Superior temporal gyrus (tissue), 1 donor: ENCODE data around the gene TMCC1.
A peak's percentile ranks its signal among the peaks of the same experiment; 100 is the strongest.
"Not testable (repeated sequence)": the region's sequence is repeated elsewhere in the genome, so short reads cannot be mapped to it uniquely, and the experiment has no call there.

ENCODE experiments used
- DNase-seq: peaks from one replicate; pipeline ENCODE4 v3.0.0-alpha.2; 2016; ENCODE audit errors: extremely low spot score

TMCC1 gene

DNA sequence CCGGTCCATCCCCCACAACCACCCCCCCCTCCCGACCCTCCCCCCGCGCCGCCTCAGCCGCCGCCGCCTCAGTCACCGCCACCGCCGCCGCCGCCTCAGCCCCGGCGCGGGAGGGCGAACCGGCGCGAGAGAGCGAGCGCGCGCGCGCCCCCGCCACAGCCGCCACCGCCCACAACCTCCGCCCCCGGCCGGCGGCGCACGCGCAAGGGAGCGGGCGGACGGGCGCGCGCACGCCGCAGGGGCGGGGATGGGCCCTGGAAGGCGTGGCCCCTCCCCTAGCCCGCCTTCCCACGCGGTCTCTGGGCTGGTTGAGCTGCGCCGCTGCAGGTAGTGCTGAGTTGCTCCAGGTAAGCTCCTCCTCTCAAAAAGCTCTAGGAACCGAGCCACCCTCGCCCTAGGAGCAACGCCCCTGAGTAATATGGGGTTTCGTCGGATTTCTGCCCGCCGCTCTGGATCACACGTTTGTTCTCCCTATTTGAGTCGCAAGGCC, at the start of gene TMCC1:
TSS of gene TMCC1 (minus strand) at position 131 of the 490 bp plus-strand sequence.
- peak; percentile 88 for DNase-seq

- no peak for DNase-seq
Measured at GRCh38 chr3:129943020-129943419, 49.5 kb upstream of the TMCC1 start.

GRCh38 chr3:129942296-129942695, 48.8 kb upstream of the TMCC1 start:
- peak; percentile 84 for DNase-seq

- DNase-seq, result no peak
Measured at GRCh38 chr3:129940086-129940485, 46.6 kb upstream of the TMCC1 start.

DNA sequence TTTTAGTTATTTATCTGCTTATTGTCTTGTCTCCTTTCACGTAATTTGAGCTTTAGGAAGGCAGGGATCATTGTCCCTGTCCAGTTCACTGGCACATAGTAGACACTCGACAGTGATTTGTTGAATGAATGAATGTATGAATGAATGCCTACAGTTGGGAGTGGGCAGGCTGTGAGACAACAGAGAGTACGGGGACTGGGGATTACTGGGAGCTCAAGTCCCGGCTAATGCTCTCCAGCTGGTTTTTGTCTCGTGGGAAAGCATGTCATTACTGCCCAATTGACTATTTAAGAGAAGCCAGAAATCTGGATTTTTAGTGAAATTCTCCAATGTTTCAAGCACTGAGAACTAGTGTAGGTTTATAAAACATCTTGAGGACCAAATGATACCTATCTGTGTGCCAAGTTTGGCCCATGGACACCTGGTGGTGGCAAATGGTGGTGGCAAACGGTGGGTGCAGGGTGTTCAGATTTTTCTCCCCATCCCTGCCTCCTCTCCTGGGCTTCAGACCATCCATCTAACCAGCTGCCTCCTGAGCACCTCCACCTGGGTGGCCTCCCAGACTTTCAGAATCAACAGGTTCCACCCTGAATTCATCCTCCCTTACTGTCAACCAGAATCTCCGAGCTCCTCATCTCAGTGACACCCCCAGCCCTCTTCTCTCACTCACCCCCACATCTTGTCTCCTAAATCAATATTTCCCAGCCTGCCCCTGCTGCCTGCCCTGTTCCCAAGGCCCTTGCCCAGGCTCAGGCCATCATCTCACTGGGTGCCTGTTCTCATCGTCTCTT, 44.8 kb upstream of the TMCC1 start:
- no peak for DNase-seq

GRCh38 chr3:129937717-129938116, 44.2 kb upstream of the TMCC1 start:
- DNase-seq, result no peak

DNA sequence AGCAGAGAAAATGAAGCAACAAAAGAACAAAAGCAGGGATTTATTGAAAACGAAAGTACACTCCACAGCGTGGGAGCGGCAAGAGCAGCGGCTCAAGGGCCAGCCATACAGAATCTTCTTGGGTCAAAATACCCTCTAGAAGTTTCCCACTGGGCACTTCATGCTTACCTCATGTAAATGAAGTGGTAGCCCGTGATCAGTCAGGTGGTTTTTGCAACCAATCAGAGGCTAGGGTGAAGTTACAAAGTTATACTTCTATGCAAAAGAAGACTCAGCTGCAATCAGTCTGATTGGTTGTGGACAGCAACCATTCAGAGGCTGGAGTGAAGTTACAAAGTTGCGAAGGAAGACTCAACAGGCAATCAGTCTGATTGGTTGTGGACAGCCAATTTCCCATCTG, 43.2 kb upstream of the TMCC1 start:
- peak; percentile 81 for DNase-seq

- DNase-seq, result peak; percentile 79
Measured at GRCh38 chr3:129934234-129935123, 41.0 kb upstream of the TMCC1 start.

GRCh38 chr3:129933471-129933870, 40.0 kb upstream of the TMCC1 start:
- DNase-seq, result no peak

GRCh38 chr3:129929383-129929782, 35.9 kb upstream of the TMCC1 start:
- DNase-seq, result no peak

DNA sequence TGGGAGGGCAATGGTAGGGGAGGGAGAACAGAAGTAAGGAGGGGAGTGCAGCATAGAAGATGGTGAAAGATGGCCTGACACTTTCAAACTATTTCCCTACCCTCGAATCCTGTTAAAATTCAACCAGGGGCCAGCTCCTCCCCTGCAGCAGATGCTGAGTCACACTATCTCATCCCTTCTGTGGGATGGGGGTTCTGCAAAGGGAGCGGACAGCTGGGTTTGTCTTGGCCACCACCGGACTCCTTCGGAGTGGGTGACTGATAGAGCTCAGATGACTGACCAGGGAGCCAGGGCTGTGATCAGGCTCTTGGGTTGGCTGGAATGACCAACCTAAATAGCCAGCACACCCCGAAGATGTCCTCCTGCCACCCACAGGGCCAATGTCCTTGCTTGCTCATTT, 33.6 kb upstream of the TMCC1 start:
- DNase-seq, result no peak

DNA sequence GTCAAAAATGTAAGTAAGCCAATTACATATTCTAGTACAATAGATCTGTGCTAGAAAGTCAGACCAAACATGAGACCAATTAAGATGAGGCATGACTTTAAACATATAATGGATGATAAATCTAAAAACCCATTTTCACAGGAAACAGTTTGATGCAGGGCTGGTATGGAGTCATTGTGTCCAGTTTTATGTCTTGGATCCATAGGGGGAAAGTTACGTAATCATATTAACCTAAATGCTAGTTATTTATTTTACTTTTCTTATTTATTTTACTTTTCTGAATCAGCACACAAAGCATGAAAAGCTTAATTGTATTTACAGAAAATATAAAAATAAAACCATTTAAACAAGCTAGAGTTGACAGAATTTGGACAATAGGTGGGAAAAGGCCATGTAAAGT, 26.3 kb upstream of the TMCC1 start:
- no peak for DNase-seq

DNA sequence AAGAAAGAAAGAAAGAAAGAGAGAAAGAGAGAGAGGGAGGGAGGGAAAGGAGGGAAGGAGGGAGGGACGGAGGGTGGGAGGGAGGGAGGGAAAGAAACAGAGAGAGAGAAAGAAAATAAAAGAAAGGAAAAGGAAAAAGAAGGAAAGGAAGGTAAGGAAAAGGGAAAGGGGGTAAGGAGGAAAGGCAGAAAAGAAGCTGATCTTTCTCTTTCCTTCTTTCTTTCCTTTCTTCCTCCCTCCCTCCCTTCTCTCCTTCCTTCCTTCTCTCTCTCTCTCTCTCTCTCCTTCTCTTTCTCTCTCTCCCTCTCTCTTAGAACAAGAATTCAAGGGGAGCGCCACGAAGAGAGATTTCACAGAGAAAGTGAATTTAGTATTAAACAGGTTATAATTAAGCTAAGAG, 25.8 kb upstream of the TMCC1 start:
- no peak for DNase-seq

DNA sequence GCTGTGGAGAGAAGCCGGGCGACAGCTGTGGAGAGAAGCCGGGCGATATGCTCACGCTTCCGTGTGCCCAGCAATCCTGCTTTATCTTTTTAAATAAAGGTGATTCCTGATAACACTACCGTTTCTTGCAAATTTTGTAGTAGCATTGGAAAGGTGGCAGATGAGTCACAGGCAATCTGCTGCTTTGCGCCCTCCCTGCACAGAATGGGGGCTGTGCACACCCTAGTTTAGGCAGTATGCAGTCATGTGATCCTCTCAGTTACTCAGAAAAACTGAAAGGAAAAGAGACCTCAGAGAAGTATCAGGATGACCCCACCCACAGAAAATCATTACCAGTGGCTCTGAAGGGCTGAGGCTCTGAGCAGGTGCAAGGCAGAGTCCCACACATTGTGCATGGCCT, 24.9 kb upstream of the TMCC1 start:
- DNase-seq, result no peak

- no peak for DNase-seq
Measured at GRCh38 chr3:129917423-129918007, 24.0 kb upstream of the TMCC1 start.

- DNase-seq, result no peak
Measured at GRCh38 chr3:129913618-129914017, 20.1 kb upstream of the TMCC1 start.

DNA sequence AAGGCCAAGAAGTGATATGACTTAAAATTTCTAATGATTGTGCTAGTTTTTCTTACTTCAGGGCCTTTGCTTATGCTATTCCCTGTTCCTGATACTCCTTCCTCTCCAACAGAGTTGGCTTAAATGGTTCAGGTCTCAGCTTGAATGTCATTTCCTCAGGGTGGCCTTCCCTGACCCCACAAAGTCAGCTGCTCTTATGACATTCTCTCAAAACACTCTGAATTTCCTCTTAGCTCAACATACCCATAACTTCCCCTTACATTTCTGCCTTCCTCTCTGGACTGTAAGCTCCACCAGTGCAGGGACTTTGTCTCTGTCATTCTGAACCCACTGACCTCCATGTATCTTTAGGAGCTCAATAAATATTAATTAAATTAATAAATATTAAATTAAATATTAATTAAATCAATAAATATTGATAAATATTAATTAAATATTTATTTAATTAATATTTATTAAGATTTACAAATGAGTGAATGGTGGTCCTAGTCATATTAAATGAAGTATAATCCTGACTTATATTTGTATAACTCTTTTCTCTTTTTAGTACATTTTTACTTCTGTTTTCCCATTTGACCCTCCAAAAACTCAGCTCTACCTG, 17.9 kb upstream of the TMCC1 start:
- DNase-seq, result no peak

DNA sequence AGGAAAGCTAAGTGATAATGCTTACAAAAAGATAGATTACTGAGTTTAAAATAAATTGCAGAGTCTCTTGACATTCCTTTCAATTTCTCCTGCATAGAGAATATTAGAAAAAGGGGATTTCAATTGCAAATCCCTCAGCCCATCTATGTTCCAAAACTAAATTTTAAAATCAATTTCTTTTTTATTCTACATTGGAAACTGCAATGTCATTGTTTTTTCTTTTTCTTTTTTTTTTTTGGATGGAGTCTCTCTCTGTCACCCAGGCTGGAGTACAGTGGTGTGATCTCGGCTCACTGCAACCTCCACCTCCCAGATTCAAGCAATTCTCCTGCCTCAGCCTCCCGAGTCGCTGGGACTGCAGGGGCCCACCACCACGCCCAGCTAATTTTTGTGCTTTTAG, 15.7 kb upstream of the TMCC1 start:
- not testable (repeated sequence) for DNase-seq

DNA sequence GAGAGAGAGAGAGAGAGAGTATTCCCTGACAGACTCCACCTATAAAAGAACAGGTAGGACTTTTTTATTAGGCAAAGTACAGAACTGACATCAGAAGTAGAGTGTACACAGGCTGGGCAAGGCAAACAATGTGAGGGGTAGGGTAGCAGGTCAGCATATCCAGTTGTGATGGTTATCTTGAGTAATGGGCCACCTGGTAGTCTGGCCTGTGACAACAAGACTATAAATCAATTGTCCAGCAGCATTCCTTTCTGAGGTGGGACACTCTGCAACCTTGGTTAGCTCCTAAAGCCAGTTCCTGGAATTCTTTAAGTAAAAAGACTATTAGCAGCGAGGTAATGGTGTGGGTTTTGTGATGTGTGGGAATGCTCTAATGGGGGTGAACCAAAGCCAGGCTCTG, 14.9 kb upstream of the TMCC1 start:
- no peak for DNase-seq

GRCh38 chr3:129901272-129901671, 7.8 kb upstream of the TMCC1 start:
- DNase-seq, result not testable (repeated sequence)

GRCh38 chr3:129897026-129897425, 3.5 kb upstream of the TMCC1 start:
- no peak for DNase-seq
